Astrocyte of the cerebellum (primary cell): ENCODE results near the gene NAGS.
"Not testable (repeated sequence)": the region's sequence is repeated elsewhere in the genome, so short reads cannot be mapped to it uniquely, and the experiment has no call there.

Experiments used
- DNase-seq: peaks from one replicate; pipeline ENCODE4 v3.0.0-alpha.2; 2011; ENCODE audit warnings: low read depth
- H3K4me3 ChIP-seq: 2 replicates; pipeline ENCODE4 v1.5.1; 2011; ENCODE audit warnings: mild to moderate bottlenecking, low read depth, low read length, moderate library complexity
- in situ Hi-C: cut with HindIII; loops from 2 replicates; pipeline ENCODE4 v1.10.0; 2017; ENCODE audit warnings: low sequenced_read_pairs
- TF ChIP-seq, protein P1 (sequence below): IDR thresholded peaks from 2 replicates; pipeline ENCODE4 v1.5.1; 2012; ENCODE audit warnings: low read length, low read depth, moderate library complexity, mild to moderate bottlenecking; ENCODE audit errors: missing control alignments

The NAGS gene

DNA sequence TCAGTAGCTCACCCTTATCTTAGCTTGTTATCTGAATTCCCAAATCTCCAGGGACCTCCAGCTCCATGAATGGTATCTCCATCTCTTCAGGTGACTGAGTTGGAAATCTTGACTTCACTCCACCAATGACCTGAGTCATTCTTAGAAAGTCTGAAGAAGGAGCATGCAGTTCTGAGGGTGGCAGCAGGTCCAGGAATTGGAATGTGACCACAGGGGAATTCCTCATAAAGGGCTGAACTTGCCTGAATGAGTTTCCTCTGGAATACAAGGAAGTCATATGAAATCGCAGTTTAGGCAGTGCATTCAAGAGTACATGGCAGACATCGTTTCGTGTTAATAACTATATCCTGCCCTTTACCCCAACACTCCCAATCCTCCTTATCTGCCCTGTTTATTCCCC is 38.1 kb upstream of the NAGS start:
- TF ChIP-seq, protein P1, sequence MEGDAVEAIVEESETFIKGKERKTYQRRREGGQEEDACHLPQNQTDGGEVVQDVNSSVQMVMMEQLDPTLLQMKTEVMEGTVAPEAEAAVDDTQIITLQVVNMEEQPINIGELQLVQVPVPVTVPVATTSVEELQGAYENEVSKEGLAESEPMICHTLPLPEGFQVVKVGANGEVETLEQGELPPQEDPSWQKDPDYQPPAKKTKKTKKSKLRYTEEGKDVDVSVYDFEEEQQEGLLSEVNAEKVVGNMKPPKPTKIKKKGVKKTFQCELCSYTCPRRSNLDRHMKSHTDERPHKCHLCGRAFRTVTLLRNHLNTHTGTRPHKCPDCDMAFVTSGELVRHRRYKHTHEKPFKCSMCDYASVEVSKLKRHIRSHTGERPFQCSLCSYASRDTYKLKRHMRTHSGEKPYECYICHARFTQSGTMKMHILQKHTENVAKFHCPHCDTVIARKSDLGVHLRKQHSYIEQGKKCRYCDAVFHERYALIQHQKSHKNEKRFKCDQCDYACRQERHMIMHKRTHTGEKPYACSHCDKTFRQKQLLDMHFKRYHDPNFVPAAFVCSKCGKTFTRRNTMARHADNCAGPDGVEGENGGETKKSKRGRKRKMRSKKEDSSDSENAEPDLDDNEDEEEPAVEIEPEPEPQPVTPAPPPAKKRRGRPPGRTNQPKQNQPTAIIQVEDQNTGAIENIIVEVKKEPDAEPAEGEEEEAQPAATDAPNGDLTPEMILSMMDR = no peak
- in situ Hi-C loops = no loop called here
- no peak for DNase-seq
- H3K4me3 ChIP-seq = no peak overlapping the region

DNA sequence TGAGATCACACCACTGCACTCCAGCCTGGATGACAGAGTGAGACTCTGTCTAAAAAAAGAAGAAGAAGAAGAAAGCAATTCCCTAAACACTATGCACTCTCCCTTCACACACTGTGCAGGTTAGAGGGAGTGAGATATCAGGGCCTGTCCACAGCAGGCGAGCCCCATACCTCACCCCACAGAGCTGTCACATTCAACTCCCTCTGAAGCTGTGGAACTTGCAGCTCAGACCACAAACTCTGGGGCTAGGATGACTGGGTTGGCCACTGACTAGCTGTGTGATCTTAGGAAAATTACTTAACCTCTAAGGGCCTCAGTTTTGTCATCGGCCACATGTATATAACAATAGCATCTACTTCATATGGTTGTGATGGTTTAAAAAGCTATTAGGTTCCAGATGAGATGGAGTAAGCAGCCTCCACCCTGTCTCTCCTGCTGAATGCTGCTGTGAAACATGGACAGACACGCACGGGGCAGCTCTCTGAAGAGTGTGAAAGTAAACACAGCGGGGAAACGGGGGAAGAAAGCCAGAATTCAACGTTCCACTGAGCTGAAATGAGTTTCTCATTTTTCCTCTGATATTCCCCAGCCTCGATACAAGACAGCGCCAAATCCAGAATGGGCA is 37.1 kb upstream of the NAGS start:
- no peak for DNase-seq
- H3K4me3 ChIP-seq = no peak overlapping the region
- in situ Hi-C loops = no loop called here
- TF ChIP-seq, protein P1 = no peak

DNA sequence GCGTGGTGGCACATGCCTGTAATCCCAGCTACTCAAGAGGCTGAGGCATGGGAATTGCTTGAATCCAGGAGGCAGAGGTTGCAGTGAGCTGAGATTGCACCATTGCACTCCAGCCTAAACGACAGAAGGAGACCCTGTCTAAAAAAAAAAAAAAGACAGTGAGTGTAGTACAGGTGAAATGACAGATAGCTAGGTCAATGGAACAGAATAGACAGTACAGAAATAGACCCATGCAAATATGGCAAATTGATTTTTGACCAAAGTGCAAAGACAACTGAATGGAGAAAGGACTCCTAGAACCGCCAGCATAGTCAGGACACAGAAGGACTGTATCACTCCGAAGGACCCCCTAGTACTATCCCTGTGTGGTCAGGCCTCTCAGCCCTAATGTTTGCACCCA is 34.1 kb upstream of the NAGS start:
- in situ Hi-C loops = no loop called here

DNA sequence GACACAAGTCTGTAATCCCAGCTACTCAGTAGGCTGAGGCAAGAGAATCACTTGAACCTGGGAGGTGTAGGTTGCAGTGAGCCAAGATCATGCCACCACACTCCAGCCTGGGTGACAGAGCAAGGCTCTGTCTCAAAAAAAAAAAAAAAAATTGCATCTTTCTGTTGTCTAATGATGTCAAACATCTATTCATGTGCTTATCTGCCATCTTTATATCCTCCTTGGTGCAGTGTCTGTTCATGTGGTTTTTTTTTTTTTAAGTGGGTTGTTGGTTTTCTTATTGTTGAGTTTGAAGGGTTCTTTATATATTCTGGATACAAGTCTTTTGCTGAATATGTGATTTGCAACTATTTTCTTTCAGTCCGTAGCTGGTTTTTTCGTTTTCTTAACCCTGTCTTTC is 33.0 kb upstream of the NAGS start:
- H3K4me3 ChIP-seq, in situ Hi-C loops, DNase-seq: not testable (repeated sequence)

More for the DNA sequence above, 34.1 kb upstream of the NAGS start:
- H3K4me3 ChIP-seq = no peak overlapping the region
- TF ChIP-seq, protein P1 = no peak
- no peak for DNase-seq

DNA sequence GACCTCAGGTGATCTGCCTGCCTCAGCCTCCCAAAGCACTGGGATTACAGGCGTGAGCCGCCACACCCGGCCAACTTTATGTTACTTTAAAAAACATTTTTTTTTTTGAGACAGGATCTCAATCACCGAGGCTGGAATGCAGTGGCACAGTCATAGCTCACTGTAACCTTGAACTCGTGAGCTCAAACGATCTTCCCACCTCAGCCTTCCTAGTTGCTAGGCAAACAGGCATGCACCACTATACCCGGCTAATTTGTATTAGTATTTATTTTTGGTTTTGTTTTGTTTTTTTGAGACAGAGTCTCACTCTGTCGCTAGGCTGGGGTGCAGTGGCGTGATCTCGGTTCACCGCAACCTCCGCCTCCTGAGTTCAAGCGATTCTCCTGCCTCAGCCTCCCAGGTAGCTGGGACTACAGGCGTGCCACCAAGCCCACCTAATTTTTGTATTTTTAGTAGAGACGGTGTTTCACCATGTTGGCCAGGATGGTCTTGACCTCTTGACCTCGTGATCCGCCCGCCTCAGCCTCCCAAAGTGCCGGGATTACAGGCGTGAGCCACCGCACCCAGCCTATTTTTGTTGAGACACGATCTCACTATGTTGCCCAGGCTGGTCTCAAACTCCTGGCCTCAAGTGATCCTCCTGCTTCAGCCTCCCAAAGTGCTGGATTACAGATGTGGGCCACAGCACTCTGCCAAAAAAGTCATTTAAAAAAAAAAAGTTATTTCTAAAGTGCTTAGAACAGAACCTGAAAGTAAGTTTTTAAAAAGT is 31.8 kb upstream of the NAGS start:
- H3K4me3 ChIP-seq, in situ Hi-C loops, DNase-seq: not testable (repeated sequence)

DNA sequence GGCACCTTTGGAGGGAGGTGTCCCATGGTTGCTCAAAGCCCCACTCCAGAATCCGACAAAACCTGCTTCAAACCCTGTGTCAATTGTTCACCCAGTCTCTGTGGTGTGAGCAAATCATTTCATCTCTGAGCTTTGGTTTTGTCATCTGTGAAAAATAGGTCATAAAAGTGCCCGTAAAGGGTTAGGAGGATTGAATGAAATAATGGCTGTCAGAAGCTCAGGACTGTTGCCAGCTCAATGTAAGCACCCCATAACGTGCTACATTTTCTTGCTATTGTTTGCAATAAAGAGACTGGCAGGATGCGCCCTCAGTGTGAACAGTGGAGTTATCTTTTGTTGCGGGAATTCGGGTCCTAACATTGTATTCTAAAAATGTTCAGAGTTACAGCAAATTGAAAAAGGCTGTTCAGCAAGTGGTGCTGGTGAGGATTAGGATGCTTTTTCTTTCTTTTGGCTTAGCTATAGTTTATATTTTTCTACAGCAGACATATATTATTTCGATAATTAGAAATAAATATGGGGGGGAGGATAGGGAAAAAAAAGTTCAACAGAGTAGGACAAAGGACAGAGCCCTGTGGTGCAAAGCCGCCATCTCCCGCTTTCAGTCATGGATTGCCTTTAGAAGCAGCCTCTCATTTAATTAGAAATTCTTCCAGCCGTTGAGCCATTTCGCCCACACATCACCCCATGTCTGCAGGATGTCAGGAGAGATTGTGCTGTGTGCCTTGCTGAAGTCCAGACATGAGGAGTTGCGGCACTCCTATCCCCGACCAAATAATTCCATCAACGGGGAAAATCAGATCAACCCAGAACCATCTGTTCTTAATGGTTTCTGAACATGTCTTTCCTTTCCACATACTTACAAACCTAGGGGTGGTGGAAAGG is 29.8 kb upstream of the NAGS start:
- H3K4me3 ChIP-seq = no peak overlapping the region
- in situ Hi-C loops = no loop called here
- TF ChIP-seq, protein P1 = no peak
- DNase-seq = no peak

DNA sequence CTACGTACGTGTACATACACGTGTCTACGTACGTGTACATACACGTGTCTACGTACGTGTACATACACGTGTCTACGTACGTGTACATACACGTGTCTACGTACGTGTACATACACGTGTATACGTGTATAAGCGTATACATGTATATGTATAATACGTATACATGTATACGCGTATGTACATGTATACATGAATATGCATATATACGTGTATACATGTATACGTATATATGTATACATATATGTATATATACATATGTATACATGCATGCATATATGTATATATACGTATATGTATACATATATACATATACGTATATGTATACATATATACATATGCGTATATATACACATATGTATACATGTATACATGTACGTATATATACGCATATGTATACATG is 28.5 kb upstream of the NAGS start:
- in situ Hi-C loops = no loop called here
- DNase-seq = no peak
- TF ChIP-seq, protein P1 = no peak
- H3K4me3 ChIP-seq = no peak overlapping the region
